NOMO-1 treated with dmso at 0.1 percent for 144 hours (cell line): ENCODE measurements around the gene PRSS50.
A peak's percentile ranks its signal among the peaks of the same experiment; 100 is the strongest.
"Not testable (repeated sequence)": the region's sequence is repeated elsewhere in the genome, so short reads cannot be mapped to it uniquely, and the experiment has no call there.

Source experiments
- DNase-seq: peaks from one replicate; lab custom pipeline; 2025; ENCODE audit not compliant: unreplicated experiment; lab: John Stamatoyannopoulos, UW

PRSS50 gene

DNA sequence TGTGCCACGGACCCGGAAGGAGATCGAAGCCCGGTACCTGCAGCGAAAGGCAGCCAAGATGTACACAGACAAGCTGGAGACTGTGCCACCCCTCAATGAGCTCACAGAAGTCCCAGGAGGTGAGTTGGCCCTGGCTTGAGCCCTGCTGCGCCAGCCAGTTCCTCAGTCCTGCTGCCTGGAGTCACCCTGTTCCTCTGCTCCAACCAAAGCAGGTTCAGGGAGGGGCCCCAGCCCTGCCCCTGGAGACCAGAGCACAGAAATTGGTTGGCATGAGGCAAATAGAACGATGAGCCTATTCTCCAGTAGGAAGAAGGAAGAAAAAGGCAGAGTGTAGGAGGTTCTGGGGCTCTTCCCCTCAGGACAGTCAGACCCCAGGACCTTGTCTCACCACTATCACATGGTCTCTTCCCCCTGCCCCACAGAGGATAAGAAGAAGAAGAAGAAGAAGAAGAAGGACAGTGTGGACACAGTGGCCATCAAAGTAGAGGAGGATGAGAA is 8.5 kb downstream of the PRSS50 start:
- no peak for DNase-seq

DNA sequence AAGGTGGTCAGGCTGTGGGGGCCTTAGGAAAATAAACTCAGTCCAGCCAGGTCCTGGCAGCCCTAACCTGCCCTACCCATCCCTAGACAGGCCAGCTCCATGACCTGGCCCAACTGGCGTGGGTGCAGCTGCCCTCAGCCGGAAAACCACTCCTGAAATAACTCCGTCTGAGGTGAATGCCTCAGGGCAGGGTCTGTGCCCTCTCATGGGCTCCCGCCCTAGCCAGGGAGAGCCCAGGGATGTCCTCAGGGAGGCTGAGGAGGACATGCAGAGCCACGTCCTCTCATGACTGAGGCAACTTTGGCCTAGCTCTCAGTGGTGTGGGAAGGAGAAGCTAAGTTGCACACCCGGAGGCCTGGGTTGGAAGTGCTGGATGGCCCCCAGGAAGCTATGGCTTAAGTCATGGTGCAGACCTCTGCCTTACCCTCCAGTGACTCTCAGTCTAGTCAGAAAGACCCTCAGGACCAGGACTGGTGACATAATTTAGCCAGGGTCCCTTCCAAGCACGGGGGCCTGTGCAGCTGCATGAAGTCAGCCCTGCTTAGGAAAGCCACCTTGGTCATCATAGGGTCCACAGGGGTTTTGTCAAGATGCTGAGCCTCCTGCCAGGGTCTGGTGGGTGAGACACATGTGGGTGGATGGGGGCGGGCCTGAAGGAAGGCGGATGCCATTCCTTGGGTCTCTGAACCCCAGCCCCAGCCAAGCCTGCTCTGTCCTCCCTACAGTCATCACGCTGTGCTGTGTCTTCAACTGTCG is 9.1 kb downstream of the PRSS50 start:
- no peak for DNase-seq

GRCh38 chr3:46707601-46708011 is 10.1 kb downstream of the PRSS50 start:
- no peak for DNase-seq

- DNase-seq, result no peak
Measured at GRCh38 chr3:46706771-46707582, 10.7 kb downstream of the PRSS50 start.

DNA sequence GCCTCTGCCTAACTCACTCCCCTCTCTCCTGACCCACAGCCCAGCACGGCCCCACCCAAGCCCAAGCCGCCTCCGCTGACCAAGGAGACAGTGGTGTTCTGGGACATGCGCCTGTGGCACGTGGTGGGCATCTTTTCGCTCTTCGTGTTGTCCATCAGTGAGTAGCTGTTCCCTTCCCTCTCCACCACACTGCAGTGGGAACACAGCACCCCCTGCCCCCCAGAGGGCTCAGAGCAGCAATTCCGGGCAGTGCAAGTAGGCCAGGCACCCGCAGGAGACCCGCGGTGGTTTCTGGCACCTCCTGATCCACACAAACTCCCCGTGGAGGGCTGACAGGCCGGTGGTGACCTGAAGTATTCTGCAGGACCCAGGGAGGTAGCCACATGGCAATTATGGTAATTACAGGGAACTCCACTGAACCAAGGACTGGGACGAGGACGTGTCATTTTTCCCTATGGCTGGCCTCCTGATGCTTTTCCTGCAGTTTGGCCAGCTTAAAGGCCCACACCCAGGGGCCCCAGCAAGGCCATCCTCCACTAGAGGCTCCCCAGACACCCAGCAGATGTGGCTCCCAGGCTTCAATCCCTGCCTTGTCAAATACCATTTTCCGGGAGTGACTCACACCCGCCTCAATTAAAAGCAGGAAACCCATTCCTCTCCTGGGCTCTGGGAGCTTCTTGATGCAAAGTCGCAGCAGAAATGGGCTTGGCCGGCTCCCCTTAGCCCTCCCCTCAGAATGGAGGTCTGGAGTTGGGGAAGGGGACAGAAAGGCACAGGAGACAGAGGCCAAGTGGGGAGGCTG is 11.7 kb downstream of the PRSS50 start:
- DNase-seq, result no peak

DNA sequence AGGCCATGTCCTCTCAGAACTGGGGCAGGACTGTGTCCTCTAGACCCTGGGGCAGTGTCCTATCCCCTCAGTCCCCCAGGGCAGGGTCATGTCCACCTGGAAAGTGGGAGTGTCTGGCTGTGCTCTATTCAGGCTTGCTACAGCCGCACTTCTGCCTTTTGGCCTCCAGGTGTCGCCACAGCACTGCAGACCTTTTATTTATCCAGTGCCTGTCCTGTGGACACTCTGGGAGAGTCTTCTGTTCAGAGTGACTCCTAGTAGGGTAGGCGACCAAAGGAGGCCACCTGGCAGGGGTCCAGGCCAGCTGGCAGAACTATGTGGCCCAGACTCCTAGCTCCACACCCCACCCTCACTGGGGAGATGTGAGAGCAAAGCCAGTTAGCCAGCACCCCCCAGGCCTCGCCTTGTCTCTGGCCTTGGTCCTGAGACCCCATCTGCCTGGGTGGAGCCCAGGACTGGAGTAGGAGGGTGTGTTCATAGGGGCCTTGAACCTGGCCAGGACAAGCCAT is 12.6 kb downstream of the PRSS50 start:
- peak; percentile 9 for DNase-seq

DNA sequence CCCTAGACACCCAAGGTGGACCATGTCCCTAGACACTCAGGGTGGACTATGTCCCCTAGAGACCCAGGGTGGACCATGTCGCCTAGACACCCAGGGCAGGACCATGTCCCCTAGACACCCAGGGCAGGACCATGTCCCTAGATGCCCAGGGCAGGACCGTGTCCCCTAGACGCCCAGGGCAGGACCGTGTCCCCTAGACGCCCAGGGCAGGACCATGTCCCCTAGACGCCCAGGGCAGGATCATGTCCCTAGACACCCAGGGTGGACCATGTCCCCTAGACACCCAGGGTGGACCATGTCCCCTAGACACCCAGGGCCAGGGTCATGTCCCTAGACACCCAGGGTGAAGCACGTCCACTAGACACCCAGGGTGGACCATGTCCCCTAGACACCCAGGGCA is 13.3 kb downstream of the PRSS50 start:
- DNase-seq, result not testable (repeated sequence)

GRCh38 chr3:46703013-46703520 is 14.6 kb downstream of the PRSS50 start:
- no peak for DNase-seq

- DNase-seq, result no peak
Measured at GRCh38 chr3:46702246-46703012, 15.2 kb downstream of the PRSS50 start.

GRCh38 chr3:46701181-46701939 is 16.3 kb downstream of the PRSS50 start, which contains the start of gene TMIE:
TMIE (plus strand) TSS chr3:46701392; CDS start chr3:46701488, 96 bp downstream.
- no peak for DNase-seq

DNA sequence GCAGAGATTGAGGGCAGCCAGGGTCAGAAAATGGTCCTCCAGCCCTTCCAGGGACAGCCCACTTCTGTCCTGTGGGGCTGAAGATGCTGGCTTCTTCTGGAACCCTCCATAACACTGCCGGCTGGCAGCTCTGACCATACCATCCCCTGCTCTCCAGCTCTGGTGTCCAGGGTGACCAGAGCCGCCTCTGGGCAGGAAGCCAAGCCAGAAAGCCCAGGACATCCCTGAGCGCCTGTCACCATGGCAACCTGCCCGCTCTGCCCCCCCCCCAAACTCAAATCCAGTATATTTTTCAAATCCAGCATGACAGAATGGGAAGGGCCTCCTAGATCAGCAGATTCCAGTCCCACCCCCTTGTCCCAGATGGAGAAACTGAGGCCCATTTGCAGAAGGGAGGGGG is 16.9 kb downstream of the PRSS50 start:
- DNase-seq, result no peak

DNA sequence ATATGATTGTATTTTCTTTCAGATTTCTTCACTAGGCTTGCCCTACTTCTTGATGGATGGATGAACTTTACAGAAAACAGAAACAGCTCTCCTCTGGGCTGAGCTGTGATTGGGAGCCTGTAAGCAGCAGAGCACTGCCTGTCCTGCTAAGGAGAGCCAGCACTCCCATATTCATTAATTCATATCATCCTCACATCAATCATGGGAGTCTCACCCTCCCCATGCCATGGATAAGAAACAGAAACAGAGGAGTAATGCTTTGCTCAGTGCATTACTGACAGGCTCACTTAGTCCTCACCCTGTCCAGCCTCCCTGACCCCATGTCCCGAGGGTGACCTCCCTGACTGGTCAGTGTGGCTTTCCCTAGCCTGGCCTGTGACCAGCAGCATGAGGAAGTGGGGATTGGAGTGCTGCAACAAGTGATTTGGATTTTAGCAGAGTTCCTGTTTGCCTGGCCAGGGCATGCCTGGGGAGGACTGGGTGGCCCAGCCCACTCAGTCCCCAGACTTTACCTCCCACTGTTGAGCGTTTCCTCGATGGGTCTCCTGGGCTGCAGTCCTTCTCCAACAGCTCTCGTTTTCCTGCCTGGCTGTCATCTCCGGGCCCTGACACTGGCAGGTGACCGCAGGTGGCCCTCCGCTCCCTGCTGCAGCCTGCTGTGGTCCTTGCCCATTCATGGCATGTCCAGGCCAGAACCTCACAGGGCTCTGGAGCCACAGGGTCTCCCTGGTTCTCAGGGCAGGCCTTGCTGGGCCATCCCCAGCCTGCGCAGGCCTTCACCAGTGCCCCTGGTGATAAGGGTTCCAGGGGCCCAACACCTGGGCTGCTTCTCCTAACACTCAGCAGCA is 17.8 kb downstream of the PRSS50 start:
- no peak for DNase-seq

DNA sequence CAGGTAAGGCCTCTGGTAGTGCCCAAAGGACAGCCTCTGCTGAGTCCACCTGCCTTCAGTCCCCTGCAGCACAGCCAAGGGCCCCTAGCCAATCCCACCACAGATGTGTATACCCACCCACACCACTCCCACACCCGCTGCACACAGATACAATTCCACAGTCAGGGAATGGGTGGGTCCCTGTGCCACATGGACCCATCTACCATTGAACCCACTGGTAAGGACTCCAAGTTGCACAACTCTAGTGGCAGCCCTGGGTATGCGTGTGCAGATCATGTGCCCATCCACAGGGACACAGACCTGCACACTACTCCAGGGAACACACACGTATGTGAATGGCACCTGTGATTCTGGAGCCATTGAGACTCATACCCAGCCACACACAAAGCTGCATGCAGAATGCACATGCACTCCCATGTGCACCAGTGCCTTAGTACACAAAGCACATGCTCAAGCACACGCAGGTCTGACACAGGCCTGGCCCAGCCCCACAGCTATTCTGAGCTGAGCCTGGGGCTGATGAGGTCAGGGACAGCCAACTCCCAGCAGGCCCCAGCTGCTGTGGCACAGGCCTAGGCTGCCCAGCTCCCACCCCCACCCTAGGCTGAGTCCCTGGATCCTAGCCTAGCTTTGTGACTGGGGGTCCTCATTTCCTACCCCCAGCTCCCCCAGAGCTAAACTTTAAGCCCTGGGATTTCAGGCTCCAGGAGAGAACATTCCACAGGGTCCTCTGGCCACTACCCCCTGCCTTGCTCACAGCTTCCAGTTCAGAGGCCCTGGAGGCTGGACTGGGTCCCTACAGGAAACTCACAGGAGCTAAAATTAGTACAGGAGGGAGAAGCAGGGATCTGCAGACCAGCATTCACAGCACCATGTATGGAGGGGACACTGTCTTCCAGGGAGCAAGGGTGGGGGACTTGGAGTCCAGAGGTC is 21.4 kb downstream of the PRSS50 start:
- no peak for DNase-seq

GRCh38 chr3:46695177-46695961 is 22.3 kb downstream of the PRSS50 start:
- peak; percentile 40 for DNase-seq

DNA sequence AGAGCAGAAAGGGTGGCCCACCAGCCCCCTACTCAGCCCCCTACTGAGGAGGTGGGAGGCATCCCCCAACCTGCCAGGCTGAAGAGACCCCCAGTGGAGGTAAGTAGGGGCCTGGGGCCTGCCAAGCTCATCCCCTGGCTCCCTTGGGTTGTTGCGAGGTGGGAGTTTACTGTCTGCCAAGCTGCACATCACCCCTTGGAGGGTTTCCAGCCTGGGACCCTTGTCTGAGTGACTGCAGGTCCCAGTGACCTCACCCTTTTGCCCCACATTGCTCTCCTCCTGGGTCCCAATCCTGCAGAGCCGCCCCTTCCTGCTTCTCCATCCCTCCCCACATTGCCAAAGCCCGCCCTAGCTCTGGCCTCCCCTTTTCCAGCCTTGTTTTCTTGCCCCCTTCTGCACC is 23.1 kb downstream of the PRSS50 start:
- no peak for DNase-seq

- no peak for DNase-seq
Measured at GRCh38 chr3:46693892-46694226, 23.8 kb downstream of the PRSS50 start.
